Measurements from ENCODE around the gene ADAT1. TPM values are rescaled to one million over a fixed set of nuclear protein-coding genes. Genes with fewer than 3 reads are reported as not detected.

Gene ADAT1
- total RNA-seq, 2 donors from 2014 or later = 50.1 to 54.9 TPM

- no peak overlapping the region for H3K4me3 Mint-ChIP-seq
- Histone ChIP-seq H3K36me3 (ENCODE audit: control insufficient read depth, insufficient read depth, low read length) (peaks cover 77% of the 10 kb centered on the region), H3K27ac (ENCODE audit: low read depth, low read length) (no peak overlapping the region), H3K27me3 (ENCODE audit: control insufficient read depth, insufficient read depth, low read length, poor library complexity, severe bottlenecking) (no peaks in the 10 kb centered on the region), H3K4me3 (ENCODE audit: low read length) (no peak overlapping the region), H3K9ac (ENCODE audit: extremely low read depth, low read length, poor library complexity, severe bottlenecking) (no peak overlapping the region), H3K4me1 (ENCODE audit: control insufficient read depth, insufficient read depth, low read length) (no peaks in the 10 kb centered on the region), H3K9me3 (ENCODE audit: control insufficient read depth, low read length) (no peaks in the 10 kb centered on the region)
- H3K27me3 Mint-ChIP-seq (ENCODE audit: insufficient read depth) = no peaks in the 10 kb centered on the region
- WGBS, 2 experiments (ENCODE audit: insufficient coverage in 1 of 2, insufficient read length in 1 of 2) = 80 to 98% methylated on average over 1 to 2 of the region's 2 CpGs
- no peak for DNase-seq
- TF ChIP-seq CTCF (conservative IDR thresholded peaks at IDR 0.05) = no peak
- no peak overlapping the region for H3K27ac Mint-ChIP-seq
- peaks cover 79% of the 10 kb centered on the region for H3K36me3 Mint-ChIP-seq (ENCODE audit: low read depth)
- H3K9me3 Mint-ChIP-seq = no peaks in the 10 kb centered on the region
- H3K4me1 Mint-ChIP-seq = no peaks in the 10 kb centered on the region
These were observed 7.5 kb downstream of the ADAT1 start for GRCh38 chr16:75615619-75616018.

- Histone ChIP-seq H3K27ac (ENCODE audit: low read depth, low read length) (no peak overlapping the region), H3K36me3 (ENCODE audit: control insufficient read depth, insufficient read depth, low read length) (peaks cover 74% of the 10 kb centered on the region), H3K9me3 (ENCODE audit: control insufficient read depth, low read length) (no peaks in the 10 kb centered on the region), H3K4me3 (ENCODE audit: low read length) (no peak overlapping the region), H3K4me1 (ENCODE audit: control insufficient read depth, insufficient read depth, low read length) (no peaks in the 10 kb centered on the region), H3K27me3 (ENCODE audit: control insufficient read depth, insufficient read depth, low read length, poor library complexity, severe bottlenecking) (no peaks in the 10 kb centered on the region), H3K9ac (ENCODE audit: extremely low read depth, low read length, poor library complexity, severe bottlenecking) (no peak overlapping the region)
- Mint-ChIP-seq H3K4me3 (no peak overlapping the region), H3K27me3 (ENCODE audit: insufficient read depth) (no peaks in the 10 kb centered on the region), H3K27ac (no peak overlapping the region), H3K36me3 (ENCODE audit: low read depth) (peaks cover 72% of the 10 kb centered on the region), H3K9me3 (no peaks in the 10 kb centered on the region), H3K4me1 (no peaks in the 10 kb centered on the region)
- DNase-seq = no peak
- TF ChIP-seq CTCF (conservative IDR thresholded peaks at IDR 0.05) = no peak
- WGBS, 2 experiments (ENCODE audit: insufficient coverage in 1 of 2, insufficient read length in 1 of 2) = 91 to 95% methylated on average over 3 of the region's 4 CpGs
These were observed 8.8 kb downstream of the ADAT1 start for GRCh38 chr16:75614066-75614897.

GRCh38 chr16:75606507-75606906 lies 16.6 kb downstream of the ADAT1 start:
- Histone ChIP-seq H3K4me1 (ENCODE audit: control insufficient read depth, insufficient read depth, low read length) (no peaks in the 10 kb centered on the region), H3K4me3 (ENCODE audit: low read length) (no peak overlapping the region), H3K9me3 (ENCODE audit: control insufficient read depth, low read length) (peaks cover 24% of the 10 kb centered on the region), H3K27me3 (ENCODE audit: control insufficient read depth, insufficient read depth, low read length, poor library complexity, severe bottlenecking) (no peaks in the 10 kb centered on the region), H3K27ac (ENCODE audit: low read depth, low read length) (no peak overlapping the region), H3K36me3 (ENCODE audit: control insufficient read depth, insufficient read depth, low read length) (peaks cover 74% of the 10 kb centered on the region), H3K9ac (ENCODE audit: extremely low read depth, low read length, poor library complexity, severe bottlenecking) (no peak overlapping the region)
- Mint-ChIP-seq H3K4me3 (no peak overlapping the region), H3K27me3 (ENCODE audit: insufficient read depth) (no peaks in the 10 kb centered on the region), H3K4me1 (no peaks in the 10 kb centered on the region), H3K9me3 (peaks cover 15% of the 10 kb centered on the region), H3K27ac (no peak overlapping the region), H3K36me3 (ENCODE audit: low read depth) (peaks cover 68% of the 10 kb centered on the region)
- TF ChIP-seq CTCF (conservative IDR thresholded peaks at IDR 0.05) = no peak
- 94 to 100% methylated on average over 1 of the region's 1 CpG for WGBS, 2 experiments (ENCODE audit: insufficient coverage in 1 of 2, insufficient read length in 1 of 2)
- no peak for DNase-seq

Measured in endodermal cell (in vitro differentiated cells).